Dendritic cell treated with granulocyte-macrophage colony-stimulating factor and Interleukin-4, amounts not matched to agents 40 ng/mL and 50 ng/mL, for 4 days (primary cell): Measurements from ENCODE around the gene KPNA3.
A peak's percentile ranks its signal among the peaks of the same experiment; 100 is the strongest.

Experiments
- H3K27ac Mint-ChIP-seq: one replicate; pipeline ENCODE4 v1.8.0; 2022; ENCODE audit warnings: mild to moderate bottlenecking, mixed read lengths
- H3K27me3 Mint-ChIP-seq: one replicate; pipeline ENCODE4 v1.8.0; 2022; ENCODE audit warnings: mild to moderate bottlenecking, mixed read lengths
- H3K36me3 Mint-ChIP-seq: one replicate; pipeline ENCODE4 v1.8.0; 2022; ENCODE audit warnings: low read depth, mixed read lengths
- H3K4me1 Mint-ChIP-seq: one replicate; pipeline ENCODE4 v1.8.0; 2022; ENCODE audit warnings: low read depth, mixed read lengths
- H3K4me3 Mint-ChIP-seq: one replicate; pipeline ENCODE4 v1.8.0; 2022; ENCODE audit warnings: mild to moderate bottlenecking, moderate library complexity, mixed read lengths
- H3K9me3 Mint-ChIP-seq: one replicate; pipeline ENCODE4 v1.8.0; 2022; ENCODE audit warnings: mixed read lengths
- intact Hi-C: fragments of 100-400 bp; cut with micrococcal nuclease; formaldehyde crosslinking; loops from one replicate; pipeline ENCODE4 v1.15.0; 2022

The KPNA3 gene

GRCh38 chr13:49792550-49793324 is at the start of gene KPNA3:
KPNA3 (minus strand) TSS chr13:49792682; CDS start chr13:49792506, 176 bp downstream.
- peaks cover 14% of the 10 kb centered on the region for H3K36me3 Mint-ChIP-seq
- H3K27me3 Mint-ChIP-seq: no peaks in the 10 kb centered on the region
- H3K4me3 Mint-ChIP-seq: peak within 1 kb of the TSS; percentile 87
- H3K9me3 Mint-ChIP-seq: no peaks in the 10 kb centered on the region
- H3K27ac Mint-ChIP-seq: peak within 1 kb of the TSS; percentile 93
- intact Hi-C loops: loop anchor here (1.0 to 5.0 kb wide), 3 partner anchors 100 to 205 kb away; partner anchors contain the start of genes EBPL, SPRYD7 and TRIM13
- peaks cover 27% of the 10 kb centered on the region for H3K4me1 Mint-ChIP-seq

GRCh38 chr13:49841964-49842363 is 49.5 kb upstream of the KPNA3 start:
- peaks cover 30% of the 10 kb centered on the region for H3K4me1 Mint-ChIP-seq
- H3K27me3 Mint-ChIP-seq: no peaks in the 10 kb centered on the region
- H3K9me3 Mint-ChIP-seq: no peaks in the 10 kb centered on the region
- no peaks in the 10 kb centered on the region for H3K36me3 Mint-ChIP-seq
- no peak overlapping the region for H3K27ac Mint-ChIP-seq
- no peak overlapping the region for H3K4me3 Mint-ChIP-seq
- intact Hi-C loops: no loop called here

GRCh38 chr13:49840675-49841074 is 48.2 kb upstream of the KPNA3 start:
- intact Hi-C loops: no loop called here
- Mint-ChIP-seq H3K4me3 (no peak overlapping the region), H3K27ac (peak overlapping the region; percentile 59), H3K4me1 (peaks cover 30% of the 10 kb centered on the region), H3K27me3 (no peaks in the 10 kb centered on the region), H3K36me3 (no peaks in the 10 kb centered on the region), H3K9me3 (no peaks in the 10 kb centered on the region)

- intact Hi-C loops: no loop called here
- no peaks in the 10 kb centered on the region for H3K27me3 Mint-ChIP-seq
- H3K27ac Mint-ChIP-seq: peak overlapping the region; percentile 59
- peaks cover 30% of the 10 kb centered on the region for H3K4me1 Mint-ChIP-seq
- no peak overlapping the region for H3K4me3 Mint-ChIP-seq
- H3K9me3 Mint-ChIP-seq: no peaks in the 10 kb centered on the region
- no peaks in the 10 kb centered on the region for H3K36me3 Mint-ChIP-seq
These were observed 47.8 kb upstream of the KPNA3 start for GRCh38 chr13:49840266-49840665.

- H3K27me3 Mint-ChIP-seq: no peaks in the 10 kb centered on the region
- no peaks in the 10 kb centered on the region for H3K9me3 Mint-ChIP-seq
- H3K27ac Mint-ChIP-seq: no peak overlapping the region
- intact Hi-C loops: no loop called here
- peaks cover 27% of the 10 kb centered on the region for H3K4me1 Mint-ChIP-seq
- no peak overlapping the region for H3K4me3 Mint-ChIP-seq
- H3K36me3 Mint-ChIP-seq: no peaks in the 10 kb centered on the region
These were observed 46.5 kb upstream of the KPNA3 start for GRCh38 chr13:49838989-49839388.

- Mint-ChIP-seq H3K9me3 (no peaks in the 10 kb centered on the region), H3K27me3 (no peaks in the 10 kb centered on the region), H3K27ac (no peak overlapping the region), H3K4me1 (peaks cover 23% of the 10 kb centered on the region), H3K4me3 (no peak overlapping the region), H3K36me3 (no peaks in the 10 kb centered on the region)
- intact Hi-C loops: no loop called here
These were observed 44.0 kb upstream of the KPNA3 start for GRCh38 chr13:49836516-49836915.

GRCh38 chr13:49833402-49833801 is 40.9 kb upstream of the KPNA3 start:
- H3K27me3 Mint-ChIP-seq: peaks cover 12% of the 10 kb centered on the region
- H3K4me3 Mint-ChIP-seq: no peak overlapping the region
- peaks cover 10% of the 10 kb centered on the region for H3K9me3 Mint-ChIP-seq
- H3K36me3 Mint-ChIP-seq: no peaks in the 10 kb centered on the region
- intact Hi-C loops: no loop called here
- H3K4me1 Mint-ChIP-seq: peaks cover 19% of the 10 kb centered on the region
- H3K27ac Mint-ChIP-seq: no peak overlapping the region

GRCh38 chr13:49831455-49831854 is 39.0 kb upstream of the KPNA3 start:
- H3K4me1 Mint-ChIP-seq: peaks cover 28% of the 10 kb centered on the region
- no peak overlapping the region for H3K4me3 Mint-ChIP-seq
- H3K9me3 Mint-ChIP-seq: peaks cover 10% of the 10 kb centered on the region
- H3K27me3 Mint-ChIP-seq: peaks cover 12% of the 10 kb centered on the region
- intact Hi-C loops: no loop called here
- H3K27ac Mint-ChIP-seq: no peak overlapping the region
- H3K36me3 Mint-ChIP-seq: no peaks in the 10 kb centered on the region

GRCh38 chr13:49830721-49831120 is 38.2 kb upstream of the KPNA3 start:
- Mint-ChIP-seq H3K4me3 (no peak overlapping the region), H3K36me3 (no peaks in the 10 kb centered on the region), H3K27ac (no peak overlapping the region), H3K27me3 (peaks cover 12% of the 10 kb centered on the region), H3K4me1 (peaks cover 28% of the 10 kb centered on the region), H3K9me3 (peaks cover 10% of the 10 kb centered on the region)
- intact Hi-C loops: no loop called here

- intact Hi-C loops: no loop called here
- H3K9me3 Mint-ChIP-seq: peaks cover 10% of the 10 kb centered on the region
- no peak overlapping the region for H3K4me3 Mint-ChIP-seq
- H3K36me3 Mint-ChIP-seq: no peaks in the 10 kb centered on the region
- H3K27ac Mint-ChIP-seq: peak overlapping the region; percentile 4
- H3K27me3 Mint-ChIP-seq: peaks cover 12% of the 10 kb centered on the region
- peaks cover 28% of the 10 kb centered on the region for H3K4me1 Mint-ChIP-seq
These were observed 37.2 kb upstream of the KPNA3 start for GRCh38 chr13:49829715-49830114.

- Mint-ChIP-seq H3K4me1 (peaks cover 28% of the 10 kb centered on the region), H3K9me3 (peaks cover 10% of the 10 kb centered on the region)
These were observed 36.0 kb upstream of the KPNA3 start for GRCh38 chr13:49828453-49828852.

GRCh38 chr13:49827891-49828290 is 35.4 kb upstream of the KPNA3 start:
- peaks cover 12% of the 10 kb centered on the region for H3K27me3 Mint-ChIP-seq
- intact Hi-C loops: no loop called here

More at GRCh38 chr13:49828453-49828852, 36.0 kb upstream of the KPNA3 start:
- Mint-ChIP-seq H3K27me3 (peaks cover 12% of the 10 kb centered on the region), H3K36me3 (no peaks in the 10 kb centered on the region), H3K27ac (peak overlapping the region; percentile 39), H3K4me3 (no peak overlapping the region)
- intact Hi-C loops: no loop called here

GRCh38 chr13:49827336-49827735 is 34.9 kb upstream of the KPNA3 start:
- Mint-ChIP-seq H3K27ac (no peak overlapping the region), H3K27me3 (peaks cover 12% of the 10 kb centered on the region), H3K9me3 (peaks cover 10% of the 10 kb centered on the region), H3K4me3 (no peak overlapping the region), H3K4me1 (peaks cover 28% of the 10 kb centered on the region), H3K36me3 (no peaks in the 10 kb centered on the region)
- intact Hi-C loops: no loop called here

More at GRCh38 chr13:49827891-49828290, 35.4 kb upstream of the KPNA3 start:
- Mint-ChIP-seq H3K27ac (peak overlapping the region; percentile 39), H3K9me3 (peaks cover 10% of the 10 kb centered on the region), H3K36me3 (no peaks in the 10 kb centered on the region), H3K4me3 (no peak overlapping the region), H3K4me1 (peaks cover 28% of the 10 kb centered on the region)

- H3K4me3 Mint-ChIP-seq: no peak overlapping the region
- peaks cover 3% of the 10 kb centered on the region for H3K27me3 Mint-ChIP-seq
- no peak overlapping the region for H3K27ac Mint-ChIP-seq
- no peaks in the 10 kb centered on the region for H3K36me3 Mint-ChIP-seq
- H3K4me1 Mint-ChIP-seq: no peaks in the 10 kb centered on the region
- intact Hi-C loops: no loop called here
- H3K9me3 Mint-ChIP-seq: no peaks in the 10 kb centered on the region
These were observed 28.9 kb upstream of the KPNA3 start for GRCh38 chr13:49821216-49822009.
